Daoy (cell line): Measurements from ENCODE around the gene ABHD8. TPM values are rescaled to one million over a fixed set of nuclear protein-coding genes. Genes with fewer than 3 reads are reported as not detected.

Experiments
- DNase-seq: peaks from one replicate; pipeline ENCODE4 v3.0.0-alpha.2; 2015; ENCODE audit warnings: low read depth
- total RNA-seq: library from RNA; depleted of rRNA; stranded (reverse); fragments of >200 nt; shearing (Covaris generic); gene quantifications from 2 replicates; pipeline ENCODE4 v1.2.3, GENCODE V29; 2014

ABHD8 gene
- total RNA-seq, 1 experiment from 2014 or later = 7.6 TPM

DNA sequence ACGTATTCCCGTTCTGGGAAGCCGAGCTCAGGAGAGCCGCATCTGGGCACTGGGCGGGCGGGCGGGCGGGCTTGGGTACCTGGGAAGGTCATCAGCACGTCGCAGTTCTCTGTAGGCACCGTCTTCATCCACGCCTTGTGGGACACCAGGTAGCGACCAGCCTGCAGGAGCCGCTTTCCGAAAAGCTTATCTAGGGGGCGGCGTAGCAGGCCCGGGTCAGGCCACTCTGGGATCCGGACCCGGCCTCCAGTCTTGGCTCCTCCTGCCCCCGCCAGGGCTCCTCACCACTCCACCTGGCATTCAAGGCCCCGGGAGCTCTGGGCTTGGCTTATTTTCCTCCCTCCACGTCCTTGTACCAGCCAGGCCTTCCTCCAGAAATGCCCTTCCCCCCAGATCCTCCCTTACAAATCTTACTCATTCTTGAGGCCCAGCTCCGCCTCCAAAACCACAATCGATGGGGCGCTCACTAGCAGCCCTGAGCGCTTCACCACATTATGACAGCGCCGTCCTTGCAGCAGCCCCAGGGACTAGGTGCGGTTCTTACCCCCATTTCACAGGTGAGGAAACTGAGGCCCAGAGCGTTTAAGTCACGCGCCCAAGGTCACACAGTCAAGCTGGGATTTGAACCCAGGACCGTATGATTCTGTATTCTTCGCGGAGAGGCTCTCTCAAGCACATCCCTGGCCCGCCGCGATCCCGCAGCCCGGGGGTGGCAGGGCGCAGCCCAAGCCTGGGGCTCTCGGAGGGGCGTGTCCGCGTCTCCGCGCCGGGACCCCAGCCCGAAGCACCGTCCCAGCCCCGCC, 30.6 kb upstream of the ABHD8 start:
- peak; percentile 92 for DNase-seq

DNA sequence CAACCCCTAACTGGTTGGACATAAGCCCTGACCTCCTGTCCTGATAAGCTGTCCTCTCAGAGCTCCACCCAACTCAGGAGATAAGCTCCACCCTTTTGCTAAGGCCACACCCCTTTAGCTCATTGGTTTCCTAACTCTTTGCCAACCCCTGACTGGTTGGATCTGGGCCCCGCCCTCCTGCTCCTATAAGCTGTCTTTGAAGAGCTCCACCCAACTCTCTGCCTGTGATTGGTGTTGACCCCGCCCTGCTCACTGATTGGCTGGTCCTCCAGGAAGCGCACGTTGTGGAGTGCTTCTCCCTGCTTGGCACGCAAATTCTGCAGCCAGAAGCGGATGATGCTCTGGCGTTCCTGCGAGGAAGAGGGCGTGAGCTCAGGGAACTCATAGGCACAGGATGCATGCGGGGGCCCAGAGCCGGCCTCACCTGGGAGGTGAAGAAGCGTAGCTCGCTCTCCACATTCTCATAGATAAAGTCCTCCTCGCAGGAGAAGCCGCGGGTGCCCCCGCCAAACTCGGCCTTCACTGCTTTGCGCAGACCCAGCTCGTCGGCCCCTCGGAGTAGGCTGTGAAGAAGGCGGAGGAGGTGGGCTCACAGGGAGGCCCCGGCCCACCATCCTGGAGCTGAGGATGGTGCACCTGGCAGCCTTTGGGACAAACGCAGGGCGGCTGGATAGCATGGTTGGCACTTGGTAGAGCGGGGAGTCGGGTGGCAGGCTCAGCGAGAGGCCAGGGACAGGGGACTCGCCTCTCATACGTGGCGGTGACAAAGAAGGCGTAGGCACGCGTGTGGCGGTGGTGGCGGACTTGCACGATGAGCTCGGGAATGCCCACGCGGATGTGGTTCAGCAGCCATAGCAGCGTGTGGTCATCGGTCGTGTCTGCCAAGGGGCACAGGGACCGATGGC, 29.7 kb upstream of the ABHD8 start:
- DNase-seq = peak; percentile 54

DNA sequence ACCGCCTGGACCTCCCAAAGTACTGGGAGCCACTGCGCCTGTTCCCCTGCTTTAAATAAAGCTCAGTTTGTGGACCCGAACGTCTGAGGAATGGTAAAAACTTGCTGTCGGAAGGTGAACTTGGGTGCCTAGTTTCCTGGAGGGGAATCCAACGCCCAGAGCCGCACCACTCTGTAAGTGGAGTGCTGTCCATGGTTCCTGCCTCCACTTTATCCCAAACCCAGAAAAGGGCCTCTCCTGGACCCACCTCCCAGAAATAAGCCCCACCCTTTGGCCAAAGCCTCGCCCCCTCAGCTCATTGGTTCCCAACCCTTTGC, 29.1 kb upstream of the ABHD8 start:
- no peak for DNase-seq

DNA sequence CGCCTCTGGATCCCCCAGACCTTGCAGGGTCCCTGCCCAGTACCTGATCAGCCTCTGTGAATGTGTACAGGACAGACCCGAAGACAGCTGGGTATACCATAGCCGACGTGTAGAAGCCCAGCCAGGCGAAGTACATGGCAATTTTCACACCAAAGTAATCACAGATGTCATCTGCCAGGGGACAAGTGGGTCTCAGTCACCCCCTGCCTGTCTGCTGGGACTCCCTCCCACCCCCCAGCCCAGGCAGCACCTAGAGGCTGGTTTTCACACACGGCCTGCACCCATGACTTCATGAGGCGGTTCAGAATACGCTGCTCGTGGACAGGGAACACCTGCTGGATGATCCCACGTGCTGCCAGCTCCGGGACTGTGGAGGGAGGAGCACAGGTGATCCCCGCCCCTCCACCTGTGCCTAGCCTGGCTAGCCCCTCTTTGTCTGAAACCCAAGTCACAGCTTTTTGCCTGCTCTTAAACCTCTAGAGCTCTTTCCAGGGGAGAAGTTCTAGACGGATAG, 27.9 kb upstream of the ABHD8 start:
- DNase-seq = no peak

DNA sequence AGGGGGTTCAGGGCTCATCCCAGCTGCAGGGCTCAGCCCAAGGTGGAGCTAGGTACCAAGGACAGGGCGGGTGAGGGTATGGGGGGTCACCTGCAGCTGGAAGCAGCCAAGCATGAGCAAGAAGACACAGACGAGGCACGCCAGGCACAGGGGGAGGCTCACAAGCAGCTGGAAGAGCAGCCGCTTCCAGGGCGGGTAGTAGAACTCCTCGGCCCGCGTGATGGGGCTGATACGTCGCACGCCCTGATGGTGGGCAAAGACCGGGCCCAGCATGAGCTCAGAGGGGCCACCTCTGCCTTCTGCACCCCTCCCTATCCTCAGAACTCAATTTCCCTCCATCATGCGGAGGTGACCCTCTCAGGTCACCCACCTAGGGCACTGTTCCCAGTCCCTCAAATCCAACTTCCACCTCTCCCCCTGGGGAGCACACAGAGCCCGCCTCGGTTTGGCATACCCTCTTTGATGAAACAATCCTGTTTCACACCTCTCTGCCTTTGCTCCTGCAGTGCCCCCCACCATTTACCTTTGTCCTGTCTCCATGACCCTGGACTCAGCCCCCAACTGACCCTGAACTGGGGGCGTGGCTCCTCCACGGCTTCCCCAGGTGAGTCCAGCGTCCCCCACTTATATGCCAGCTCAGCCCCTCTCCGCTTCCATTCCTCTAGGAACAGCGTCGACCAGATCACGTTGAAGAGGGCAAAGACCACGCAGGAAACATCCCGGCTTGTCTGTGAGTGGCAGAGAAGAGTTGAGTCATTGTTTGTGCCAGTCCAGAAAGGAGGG, 27.2 kb upstream of the ABHD8 start:
- DNase-seq = no peak

DNA sequence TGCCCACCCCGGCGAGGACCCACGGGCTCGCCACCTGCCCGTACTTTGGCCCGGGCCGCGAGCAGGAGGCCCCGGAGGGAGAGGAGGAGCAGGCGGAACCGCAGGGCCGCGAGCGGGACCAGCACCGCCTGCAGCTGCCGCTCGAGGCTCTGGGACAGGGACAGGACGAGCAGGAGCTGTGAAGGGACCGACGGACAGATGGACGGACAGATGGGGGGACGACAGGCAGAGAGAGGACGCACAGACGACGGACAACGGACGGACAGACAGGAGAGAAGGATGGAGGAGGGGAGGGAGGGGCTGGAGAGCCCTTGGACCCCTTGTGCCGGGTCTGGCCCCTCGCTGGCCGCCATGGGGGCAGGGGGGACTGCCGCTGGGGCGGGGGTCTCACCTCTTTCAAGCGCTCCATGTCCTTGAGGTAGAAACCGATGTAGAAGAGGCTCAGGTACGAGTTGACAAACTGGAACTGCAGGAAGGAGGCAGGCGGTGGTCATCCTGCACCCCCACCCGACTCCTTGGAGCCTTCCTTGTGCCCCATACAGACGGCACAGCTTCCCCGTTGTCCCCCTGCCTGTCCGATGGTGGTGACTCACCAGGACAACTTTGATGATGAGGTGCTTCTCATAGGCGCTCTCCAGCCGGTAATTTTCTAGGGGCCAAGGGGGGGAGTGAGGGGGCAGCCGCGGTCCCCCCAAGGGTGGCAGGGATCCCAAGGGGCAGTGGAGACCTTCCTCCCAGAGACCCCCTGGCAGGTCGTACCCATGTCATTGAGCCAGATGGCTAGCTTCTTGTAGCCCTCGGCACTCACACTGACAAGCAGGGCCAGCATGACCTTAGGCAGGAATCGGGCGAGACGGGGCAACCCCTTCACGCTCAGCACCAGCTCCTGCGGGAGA, 26.4 kb upstream of the ABHD8 start:
- DNase-seq = no peak

DNA sequence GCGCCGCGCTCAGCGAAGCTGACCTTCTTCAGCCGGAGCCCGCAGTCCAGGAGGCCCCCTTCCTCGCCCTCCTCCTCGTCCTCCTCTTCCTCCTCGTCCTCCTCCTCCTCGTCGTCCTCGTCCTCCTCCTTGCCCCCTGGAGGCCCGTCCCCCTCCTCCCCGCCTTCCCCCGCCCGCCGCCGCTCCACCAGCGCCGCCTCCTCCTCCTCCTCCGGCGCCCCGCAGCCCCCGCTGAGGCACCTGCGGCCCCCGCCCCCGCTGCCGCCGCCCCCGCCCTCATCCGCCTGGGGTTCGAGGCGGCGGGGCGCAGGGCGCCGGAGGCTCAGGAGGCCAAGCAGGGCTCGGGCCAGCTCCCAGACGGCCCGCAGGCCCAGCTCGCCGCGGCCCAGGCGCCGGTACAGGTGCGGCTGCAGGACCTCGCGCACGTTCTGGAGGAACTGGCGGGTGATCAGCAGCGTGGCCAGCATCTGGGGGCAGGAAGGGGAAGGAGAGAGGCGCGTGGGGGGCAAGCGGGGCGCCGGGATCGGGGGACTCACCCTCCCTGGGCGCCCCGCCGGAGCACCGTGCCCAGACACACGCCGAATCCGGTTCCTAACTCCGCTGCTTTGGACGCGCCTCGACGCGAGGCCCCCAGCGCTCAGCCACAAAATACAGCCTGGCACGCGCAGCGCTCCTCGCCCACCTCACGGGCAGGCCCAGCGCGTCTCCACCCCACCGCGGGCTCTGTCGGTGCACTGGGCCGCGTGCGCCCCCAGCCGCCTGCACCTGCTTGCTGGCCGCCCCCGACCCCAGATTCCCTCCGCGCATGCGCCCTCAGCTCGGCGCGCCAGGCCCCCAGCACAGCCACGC, 25.5 kb upstream of the ABHD8 start:
- no peak for DNase-seq

DNA sequence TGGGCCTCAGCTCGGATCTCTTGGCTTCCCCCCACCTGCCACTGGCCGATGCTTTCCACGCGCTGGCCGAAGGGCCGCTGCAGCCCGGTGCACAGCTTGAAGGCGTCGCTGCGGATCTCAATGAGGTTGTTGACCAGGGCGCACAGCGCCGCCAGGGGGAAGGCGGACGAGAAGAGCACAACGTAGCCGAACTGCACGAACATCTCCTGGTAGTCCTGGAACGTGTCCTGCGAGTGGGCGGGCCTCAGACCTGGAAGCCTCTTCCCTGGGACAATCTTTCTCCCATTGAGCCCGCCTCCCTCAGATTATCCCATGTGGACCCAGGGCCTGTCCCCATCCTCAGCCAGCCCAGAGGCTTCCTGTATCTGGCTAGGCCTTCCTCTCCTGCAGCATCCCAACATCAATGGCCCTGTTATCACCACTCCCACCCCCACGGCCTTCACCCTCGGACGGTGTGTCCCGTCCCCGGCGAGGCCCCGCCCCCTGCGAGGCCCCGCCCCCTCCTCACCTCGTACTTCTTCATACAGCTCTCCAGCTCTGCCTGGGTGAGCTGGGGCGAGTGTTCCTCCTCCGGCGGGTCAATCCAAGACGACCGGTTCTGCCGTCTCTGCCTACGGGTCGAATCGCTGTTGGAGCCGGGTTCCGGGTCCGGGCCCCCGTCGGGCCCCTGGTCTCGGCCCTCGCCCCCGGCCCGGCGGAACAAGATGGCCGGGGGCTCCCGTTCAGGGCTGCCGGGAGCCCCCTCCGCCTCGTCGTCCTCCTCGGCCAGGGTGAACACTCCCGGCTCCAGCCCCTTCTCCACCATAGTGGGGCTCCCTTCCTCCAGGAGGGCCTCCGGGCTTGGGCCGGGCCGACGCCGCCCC, 24.7 kb upstream of the ABHD8 start:
- DNase-seq = no peak

DNA sequence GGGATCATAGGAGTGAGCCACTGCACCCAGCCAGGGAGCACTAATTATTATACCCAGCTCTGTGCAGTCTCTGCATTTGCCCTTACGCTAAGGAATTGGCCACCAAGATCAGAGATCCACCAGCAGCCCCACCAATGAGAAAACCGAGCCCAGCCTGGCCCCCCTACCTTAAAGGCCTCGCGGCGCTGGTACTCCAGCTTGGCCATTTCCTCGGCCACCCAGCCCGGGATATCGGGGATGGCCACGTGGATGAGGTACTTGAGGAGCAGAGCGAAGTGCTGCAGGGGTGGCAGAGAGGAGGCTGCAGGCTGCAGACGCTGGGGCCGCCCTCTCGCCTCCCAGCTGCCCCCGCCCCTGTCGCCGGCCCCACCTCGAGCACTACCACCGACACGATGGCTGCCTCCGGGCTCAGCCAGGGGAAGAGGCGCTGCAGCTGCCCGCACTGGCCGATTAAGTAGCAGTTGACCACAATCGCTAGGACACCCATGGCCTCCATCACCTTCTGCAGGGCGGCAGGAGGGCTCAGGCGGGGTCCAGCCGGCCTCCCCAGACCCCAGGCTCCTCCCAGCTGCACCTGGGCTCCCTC, 23.9 kb upstream of the ABHD8 start:
- DNase-seq = no peak

DNA sequence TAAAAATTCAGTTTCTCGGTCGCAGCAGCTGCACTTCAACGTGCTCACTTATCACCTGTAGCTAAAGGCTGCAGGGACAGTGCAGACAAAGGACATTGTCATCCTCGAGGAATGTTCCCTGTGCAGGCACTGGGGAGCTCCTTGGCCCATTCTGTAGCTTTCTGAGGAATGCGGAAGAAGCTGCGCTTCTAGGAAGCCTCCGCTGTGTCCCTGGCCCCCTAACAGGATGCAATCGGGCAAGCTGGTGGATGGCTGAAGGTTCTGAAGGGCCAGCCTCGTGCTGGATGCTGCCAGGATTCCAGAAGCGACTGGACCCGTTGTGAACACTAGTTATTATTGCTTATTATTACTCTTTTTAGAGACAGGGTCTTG, 23.4 kb upstream of the ABHD8 start:
- DNase-seq = no peak

DNA sequence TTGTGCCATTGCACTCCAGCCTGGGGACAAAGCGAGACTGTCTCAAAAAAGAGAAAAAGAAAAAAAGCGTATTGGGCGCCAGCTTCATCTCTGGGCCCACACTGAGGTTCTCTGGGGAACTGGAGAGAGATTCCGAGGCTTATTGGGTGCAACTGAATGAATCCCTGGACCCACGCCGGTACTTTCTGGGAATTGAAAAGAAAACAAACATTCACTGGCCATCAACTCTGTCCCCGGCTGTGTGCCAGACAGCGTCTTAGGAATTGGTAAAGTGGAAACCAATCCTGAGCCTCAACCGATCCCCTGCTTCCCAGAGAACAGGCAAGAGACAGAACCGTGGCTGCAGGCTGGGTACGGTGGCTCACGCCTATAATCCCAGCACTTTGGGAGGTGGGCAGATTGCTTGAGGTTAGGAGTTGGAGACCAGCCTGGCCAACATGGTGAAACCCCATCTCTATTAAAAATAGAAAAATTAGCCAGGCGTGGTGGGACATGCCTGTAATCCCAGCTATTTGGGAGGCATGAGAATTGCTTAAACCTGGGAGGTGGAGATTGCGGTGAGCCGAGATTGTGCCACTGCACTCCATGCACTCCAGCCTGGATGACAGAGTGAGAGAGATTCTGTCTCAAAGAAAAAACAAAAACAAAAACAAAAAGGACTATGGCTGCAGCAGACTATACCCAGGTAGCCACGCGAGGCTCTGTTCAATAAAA, 22.8 kb upstream of the ABHD8 start:
- no peak for DNase-seq

DNA sequence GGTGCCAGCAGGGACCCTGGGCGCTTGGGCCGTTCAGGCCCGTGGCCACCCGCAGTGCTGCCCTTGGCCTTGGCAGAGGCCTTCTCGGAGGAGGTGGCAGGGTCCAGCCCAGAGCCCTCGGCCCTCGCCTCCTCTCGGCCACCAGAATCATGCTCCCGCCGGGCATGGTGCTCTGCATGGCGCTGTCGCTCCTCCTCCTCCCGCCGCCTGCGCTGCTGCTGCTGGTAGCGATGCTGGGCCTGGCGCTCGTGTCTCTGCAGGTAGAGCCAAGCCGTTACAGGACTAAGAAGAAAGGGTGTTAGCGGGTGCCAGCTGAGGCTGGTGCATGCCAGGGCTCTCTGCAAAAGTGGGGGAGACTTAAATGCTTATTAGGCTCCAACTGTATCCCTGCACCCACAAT, 21.9 kb upstream of the ABHD8 start:
- no peak for DNase-seq

DNA sequence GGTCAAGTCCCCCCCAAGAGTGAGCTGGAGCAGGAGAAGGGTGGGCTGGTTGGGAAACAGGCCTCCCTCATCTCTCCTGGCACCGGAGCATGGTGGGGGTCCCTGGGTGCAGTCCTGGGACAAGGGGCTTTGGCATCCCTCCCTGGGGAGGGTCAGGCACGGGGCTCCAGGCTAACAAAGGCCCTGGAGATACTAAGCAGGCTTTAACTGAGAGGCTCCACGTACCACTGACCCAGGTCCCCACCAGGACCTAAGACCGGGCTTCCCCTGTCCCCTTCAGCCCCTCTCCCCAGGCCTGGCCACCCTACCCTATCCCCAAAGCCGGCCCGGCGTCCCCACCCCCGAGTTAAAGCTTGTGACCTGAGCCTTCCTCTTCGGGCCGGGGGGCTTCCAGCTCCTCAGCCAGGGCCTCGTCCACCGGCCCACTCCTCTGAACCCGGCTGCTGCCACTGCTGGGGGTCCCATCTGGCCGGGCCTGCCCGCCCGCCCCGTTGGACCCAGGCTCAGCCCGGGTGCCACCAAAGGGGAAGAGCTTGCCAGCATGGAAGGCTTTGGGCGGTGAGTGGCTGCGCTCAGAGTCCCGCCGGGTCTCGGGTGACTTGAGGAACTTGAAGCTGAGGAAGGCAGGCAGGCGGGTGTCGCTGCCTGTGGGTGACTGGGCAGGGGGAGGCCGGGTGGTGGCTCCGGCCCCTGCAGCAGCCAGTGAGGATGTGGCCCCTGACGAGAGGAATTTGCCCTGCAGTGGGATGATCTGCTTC, 21.3 kb upstream of the ABHD8 start:
- no peak for DNase-seq

DNA sequence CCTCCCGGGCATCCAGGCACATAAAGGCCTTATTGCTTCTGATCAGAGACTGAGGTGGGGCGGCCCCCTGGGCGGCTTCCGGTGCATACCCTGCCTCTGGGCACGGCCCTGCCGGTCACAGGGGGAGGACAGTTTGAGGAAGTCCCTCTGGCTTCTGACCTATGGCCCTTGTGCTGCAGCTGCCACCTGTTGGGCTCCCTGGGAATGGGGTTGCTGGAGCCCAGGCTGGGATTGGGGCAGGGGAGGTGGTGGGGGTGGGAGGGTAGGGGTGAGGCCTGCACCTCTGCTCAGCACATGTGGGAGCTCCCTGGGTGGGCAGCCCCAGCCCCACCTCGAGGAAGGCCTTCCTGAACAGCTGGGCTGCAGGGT, 20.7 kb upstream of the ABHD8 start:
- no peak for DNase-seq

DNA sequence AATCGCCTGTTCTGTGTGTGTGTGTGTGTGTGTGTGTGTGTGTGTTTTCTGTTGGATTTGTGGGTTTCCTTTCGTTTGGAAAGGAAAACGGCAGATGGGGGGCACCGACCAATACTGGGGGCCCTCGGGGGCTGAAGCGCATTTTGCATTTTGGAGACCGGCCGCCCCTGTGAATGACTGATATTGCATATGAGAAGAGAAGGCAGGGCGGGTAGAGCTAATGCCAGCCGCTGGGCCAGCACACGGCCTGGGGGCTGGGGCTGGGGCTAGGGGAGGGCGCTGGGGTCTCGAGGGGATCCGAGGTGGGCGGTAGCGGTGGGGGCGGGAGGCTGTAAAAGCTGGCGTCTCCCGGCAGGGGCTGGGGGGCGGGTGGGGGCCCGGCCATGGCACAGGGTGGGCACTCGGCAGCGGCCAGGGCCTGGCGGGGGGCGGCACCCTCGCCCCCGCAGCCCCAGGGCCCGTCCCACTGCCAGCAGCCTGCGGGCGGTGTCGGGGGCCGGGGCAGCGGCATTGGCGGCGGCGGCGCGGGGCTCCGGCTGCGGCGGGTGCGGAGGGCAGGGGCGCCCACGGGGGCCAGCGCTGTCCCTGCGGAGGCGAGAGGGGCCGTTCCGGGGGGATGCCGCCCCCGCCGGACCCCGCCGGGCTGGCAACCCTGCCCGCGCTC, 20.2 kb upstream of the ABHD8 start:
- DNase-seq = no peak

DNA sequence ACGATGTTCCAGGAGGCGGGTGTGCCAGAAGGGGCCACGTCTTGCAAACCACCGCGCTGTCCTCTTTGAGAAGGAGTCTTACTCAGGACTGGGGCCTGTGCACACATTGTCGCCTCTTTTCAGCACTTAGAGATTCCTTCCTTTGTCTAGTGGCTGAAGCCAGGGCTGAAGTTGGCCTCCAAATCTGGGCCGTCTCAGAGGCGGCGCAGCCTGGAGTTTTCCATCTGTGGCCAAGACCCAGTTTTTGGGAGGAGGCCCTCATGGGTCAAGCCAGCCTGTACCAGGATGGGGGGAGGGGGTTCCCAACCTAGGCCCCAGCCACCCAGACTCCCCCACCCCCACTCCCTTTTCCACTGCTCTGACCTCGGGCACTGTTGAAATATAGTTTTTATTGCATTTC, 19.6 kb upstream of the ABHD8 start:
- DNase-seq = no peak
